ENCODE results near the gene KRTAP10-3. TPM values are rescaled to one million over a fixed set of nuclear protein-coding genes. Genes with fewer than 3 reads are reported as not detected.

The KRTAP10-3 gene
- polyA plus RNA-seq, 2 of the 4 experiments (the other 2 are of a cell fraction): not detected

DNA sequence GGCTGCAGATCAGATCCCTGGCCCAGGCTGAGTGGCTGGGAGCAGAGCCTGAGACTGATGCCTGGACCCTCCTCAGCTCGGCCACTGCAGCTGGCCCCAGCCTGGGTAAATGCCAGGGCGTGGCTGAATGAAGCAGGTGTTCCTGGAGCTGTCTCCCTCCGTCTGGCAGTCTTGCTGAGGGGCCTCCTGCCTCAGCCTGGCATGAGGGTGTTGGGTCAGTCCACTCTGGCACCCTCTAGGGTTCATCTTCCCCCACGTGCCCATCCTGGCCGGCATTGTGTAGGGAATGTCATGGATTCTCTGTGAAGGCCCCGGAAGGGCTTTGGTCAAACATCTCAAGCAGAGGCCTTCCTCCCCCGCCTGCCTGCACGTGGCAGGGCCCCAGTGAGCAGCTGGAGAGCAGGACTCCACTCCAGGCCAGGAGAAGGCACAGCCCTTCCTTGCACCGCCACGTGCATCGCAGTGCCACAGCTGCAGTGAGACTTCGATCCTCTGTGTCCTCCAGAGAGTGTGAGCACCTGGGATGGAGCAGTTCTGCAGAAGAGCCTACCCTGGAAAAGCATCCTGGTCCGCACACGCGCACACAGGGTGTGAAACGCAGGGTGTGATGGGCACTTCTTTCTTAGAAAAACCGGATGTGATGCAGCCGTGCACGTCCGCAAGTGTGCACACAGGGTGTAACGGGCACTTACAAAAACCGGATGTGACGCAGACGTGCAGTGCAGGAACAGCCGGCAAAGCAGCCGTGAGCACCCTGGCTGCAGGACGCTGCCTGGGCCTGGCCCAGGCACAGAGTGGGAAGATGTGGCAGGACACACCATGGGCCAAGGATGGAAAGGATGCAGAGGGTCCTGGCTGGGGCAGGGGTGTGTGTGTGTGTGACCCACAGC lies 10.3 kb upstream of the KRTAP10-3 start:
- ATAC-seq (no peak), DNase-seq (ENCODE audit: low read depth in 1 of 2, low spot score in 1 of 2) (no peak), FAIRE-seq (no peak)
- no peak overlapping the region for H3K27ac ChIP-seq
- 80% methylated on average over 12 of the region's 27 CpGs for WGBS (ENCODE audit: missing lambda C conversion rate)
- ChIA-PET CTCF (no interaction called here), POLR2A (no interaction called here)
- H3K4me2 ChIP-seq: no peak overlapping the region
- no peaks in the 10 kb centered on the region for H3K4me1 ChIP-seq
- TF ChIP-seq EP300 (IDR thresholded peaks at IDR 0.05) (no peak), SREBF2 (IDR thresholded peaks at IDR 0.05) (no peak), ZFP36 (IDR thresholded peaks at IDR 0.05; ENCODE audit: borderline replicate concordance, partially characterized antibody) (no peak), CHD2 (IDR thresholded peaks at IDR 0.05; ENCODE audit: low read length, partially characterized antibody) (no peak), EHMT2 (IDR thresholded peaks at IDR 0.05; ENCODE audit: low read depth) (no peak), HDAC2 (IDR thresholded peaks at IDR 0.05) (no peak), CEBPB (IDR thresholded peaks at IDR 0.05) (no peak), ZNF302 (CRISPR knock-in tag; IDR thresholded peaks at IDR 0.05) (no peak), PHF8 (IDR thresholded peaks at IDR 0.05; ENCODE audit: borderline replicate concordance, low read depth) (no peak), NR3C1 (IDR thresholded peaks at IDR 0.05) (no peak), NFE2L2 (conservative IDR thresholded peaks at IDR 0.05; ENCODE audit: low read length) (no peak), KDM5A (IDR thresholded peaks at IDR 0.05) (no peak)
- TF ChIP-seq, protein P1, sequence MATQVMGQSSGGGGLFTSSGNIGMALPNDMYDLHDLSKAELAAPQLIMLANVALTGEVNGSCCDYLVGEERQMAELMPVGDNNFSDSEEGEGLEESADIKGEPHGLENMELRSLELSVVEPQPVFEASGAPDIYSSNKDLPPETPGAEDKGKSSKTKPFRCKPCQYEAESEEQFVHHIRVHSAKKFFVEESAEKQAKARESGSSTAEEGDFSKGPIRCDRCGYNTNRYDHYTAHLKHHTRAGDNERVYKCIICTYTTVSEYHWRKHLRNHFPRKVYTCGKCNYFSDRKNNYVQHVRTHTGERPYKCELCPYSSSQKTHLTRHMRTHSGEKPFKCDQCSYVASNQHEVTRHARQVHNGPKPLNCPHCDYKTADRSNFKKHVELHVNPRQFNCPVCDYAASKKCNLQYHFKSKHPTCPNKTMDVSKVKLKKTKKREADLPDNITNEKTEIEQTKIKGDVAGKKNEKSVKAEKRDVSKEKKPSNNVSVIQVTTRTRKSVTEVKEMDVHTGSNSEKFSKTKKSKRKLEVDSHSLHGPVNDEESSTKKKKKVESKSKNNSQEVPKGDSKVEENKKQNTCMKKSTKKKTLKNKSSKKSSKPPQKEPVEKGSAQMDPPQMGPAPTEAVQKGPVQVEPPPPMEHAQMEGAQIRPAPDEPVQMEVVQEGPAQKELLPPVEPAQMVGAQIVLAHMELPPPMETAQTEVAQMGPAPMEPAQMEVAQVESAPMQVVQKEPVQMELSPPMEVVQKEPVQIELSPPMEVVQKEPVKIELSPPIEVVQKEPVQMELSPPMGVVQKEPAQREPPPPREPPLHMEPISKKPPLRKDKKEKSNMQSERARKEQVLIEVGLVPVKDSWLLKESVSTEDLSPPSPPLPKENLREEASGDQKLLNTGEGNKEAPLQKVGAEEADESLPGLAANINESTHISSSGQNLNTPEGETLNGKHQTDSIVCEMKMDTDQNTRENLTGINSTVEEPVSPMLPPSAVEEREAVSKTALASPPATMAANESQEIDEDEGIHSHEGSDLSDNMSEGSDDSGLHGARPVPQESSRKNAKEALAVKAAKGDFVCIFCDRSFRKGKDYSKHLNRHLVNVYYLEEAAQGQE (IDR thresholded peaks at IDR 0.05): no peak
- TF ChIP-seq, protein P2, sequence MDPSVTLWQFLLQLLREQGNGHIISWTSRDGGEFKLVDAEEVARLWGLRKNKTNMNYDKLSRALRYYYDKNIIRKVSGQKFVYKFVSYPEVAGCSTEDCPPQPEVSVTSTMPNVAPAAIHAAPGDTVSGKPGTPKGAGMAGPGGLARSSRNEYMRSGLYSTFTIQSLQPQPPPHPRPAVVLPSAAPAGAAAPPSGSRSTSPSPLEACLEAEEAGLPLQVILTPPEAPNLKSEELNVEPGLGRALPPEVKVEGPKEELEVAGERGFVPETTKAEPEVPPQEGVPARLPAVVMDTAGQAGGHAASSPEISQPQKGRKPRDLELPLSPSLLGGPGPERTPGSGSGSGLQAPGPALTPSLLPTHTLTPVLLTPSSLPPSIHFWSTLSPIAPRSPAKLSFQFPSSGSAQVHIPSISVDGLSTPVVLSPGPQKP (IDR thresholded peaks at IDR 0.05; ENCODE audit: low read depth, low read length): no peak
- TF ChIP-seq, protein P3, sequence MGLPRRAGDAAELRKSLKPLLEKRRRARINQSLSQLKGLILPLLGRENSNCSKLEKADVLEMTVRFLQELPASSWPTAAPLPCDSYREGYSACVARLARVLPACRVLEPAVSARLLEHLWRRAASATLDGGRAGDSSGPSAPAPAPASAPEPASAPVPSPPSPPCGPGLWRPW (IDR thresholded peaks at IDR 0.05): no peak
- TF ChIP-seq, protein P4, sequence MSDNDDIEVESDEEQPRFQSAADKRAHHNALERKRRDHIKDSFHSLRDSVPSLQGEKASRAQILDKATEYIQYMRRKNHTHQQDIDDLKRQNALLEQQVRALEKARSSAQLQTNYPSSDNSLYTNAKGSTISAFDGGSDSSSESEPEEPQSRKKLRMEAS (IDR thresholded peaks at IDR 0.05): no peak
- TF ChIP-seq, protein P5, sequence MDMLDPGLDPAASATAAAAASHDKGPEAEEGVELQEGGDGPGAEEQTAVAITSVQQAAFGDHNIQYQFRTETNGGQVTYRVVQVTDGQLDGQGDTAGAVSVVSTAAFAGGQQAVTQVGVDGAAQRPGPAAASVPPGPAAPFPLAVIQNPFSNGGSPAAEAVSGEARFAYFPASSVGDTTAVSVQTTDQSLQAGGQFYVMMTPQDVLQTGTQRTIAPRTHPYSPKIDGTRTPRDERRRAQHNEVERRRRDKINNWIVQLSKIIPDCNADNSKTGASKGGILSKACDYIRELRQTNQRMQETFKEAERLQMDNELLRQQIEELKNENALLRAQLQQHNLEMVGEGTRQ (IDR thresholded peaks at IDR 0.05): no peak
- TF ChIP-seq, protein P6, sequence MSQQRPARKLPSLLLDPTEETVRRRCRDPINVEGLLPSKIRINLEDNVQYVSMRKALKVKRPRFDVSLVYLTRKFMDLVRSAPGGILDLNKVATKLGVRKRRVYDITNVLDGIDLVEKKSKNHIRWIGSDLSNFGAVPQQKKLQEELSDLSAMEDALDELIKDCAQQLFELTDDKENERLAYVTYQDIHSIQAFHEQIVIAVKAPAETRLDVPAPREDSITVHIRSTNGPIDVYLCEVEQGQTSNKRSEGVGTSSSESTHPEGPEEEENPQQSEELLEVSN (IDR thresholded peaks at IDR 0.05; ENCODE audit: borderline replicate concordance, low read depth): no peak
- peaks cover 7% of the 10 kb centered on the region for H3K9me3 ChIP-seq
- H3K4me3 ChIP-seq: no peak overlapping the region

DNA sequence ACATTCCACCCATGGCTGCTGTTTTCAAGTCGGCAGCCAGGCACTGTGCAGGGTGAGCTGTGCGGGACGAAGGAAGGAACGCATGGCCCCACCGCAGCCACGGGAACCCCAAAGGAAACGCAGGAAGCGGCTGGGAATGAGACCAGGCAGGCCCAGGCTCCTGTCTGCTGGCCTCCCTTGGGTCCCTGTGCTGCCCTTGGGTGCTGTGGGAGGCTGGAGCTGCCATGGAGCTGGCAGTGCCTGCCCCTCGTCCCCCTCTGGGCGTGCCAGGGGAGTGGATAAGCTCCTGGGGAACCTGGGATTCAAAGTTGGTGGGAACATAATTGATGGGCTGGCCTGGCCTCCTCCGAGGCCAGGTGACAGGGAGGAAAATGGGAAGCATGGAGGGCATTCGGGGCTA lies 9.7 kb upstream of the KRTAP10-3 start:
- ChIA-PET POLR2A (no interaction called here), CTCF (no interaction called here)
- Histone ChIP-seq H3K4me3 (no peak overlapping the region), H3K9me3 (peaks cover 7% of the 10 kb centered on the region), H3K4me1 (no peaks in the 10 kb centered on the region), H3K27ac (no peak overlapping the region), H3K4me2 (no peak overlapping the region)
- DNase-seq (ENCODE audit: low read depth in 1 of 2, low spot score in 1 of 2) (no peak), ATAC-seq (no peak), FAIRE-seq (no peak)
- TF ChIP-seq ZNF302 (CRISPR knock-in tag; IDR thresholded peaks at IDR 0.05) (no peak), HOXB13 (CRISPR knock-in tag; IDR thresholded peaks at IDR 0.05; ENCODE audit: low read depth) (no peak), NR3C1 (IDR thresholded peaks at IDR 0.05) (no peak), JUN (IDR thresholded peaks at IDR 0.05) (no peak), CBX8 (IDR thresholded peaks at IDR 0.05) (no peak), TP53 (CRISPR knock-in tag; IDR thresholded peaks at IDR 0.05) (no peak)
- 0% methylated on average over 1 of the region's 12 CpGs for WGBS (ENCODE audit: missing lambda C conversion rate)

Measured in A549 (cell line).